ENCODE results near the gene ASMTL.

ASMTL gene

DNA sequence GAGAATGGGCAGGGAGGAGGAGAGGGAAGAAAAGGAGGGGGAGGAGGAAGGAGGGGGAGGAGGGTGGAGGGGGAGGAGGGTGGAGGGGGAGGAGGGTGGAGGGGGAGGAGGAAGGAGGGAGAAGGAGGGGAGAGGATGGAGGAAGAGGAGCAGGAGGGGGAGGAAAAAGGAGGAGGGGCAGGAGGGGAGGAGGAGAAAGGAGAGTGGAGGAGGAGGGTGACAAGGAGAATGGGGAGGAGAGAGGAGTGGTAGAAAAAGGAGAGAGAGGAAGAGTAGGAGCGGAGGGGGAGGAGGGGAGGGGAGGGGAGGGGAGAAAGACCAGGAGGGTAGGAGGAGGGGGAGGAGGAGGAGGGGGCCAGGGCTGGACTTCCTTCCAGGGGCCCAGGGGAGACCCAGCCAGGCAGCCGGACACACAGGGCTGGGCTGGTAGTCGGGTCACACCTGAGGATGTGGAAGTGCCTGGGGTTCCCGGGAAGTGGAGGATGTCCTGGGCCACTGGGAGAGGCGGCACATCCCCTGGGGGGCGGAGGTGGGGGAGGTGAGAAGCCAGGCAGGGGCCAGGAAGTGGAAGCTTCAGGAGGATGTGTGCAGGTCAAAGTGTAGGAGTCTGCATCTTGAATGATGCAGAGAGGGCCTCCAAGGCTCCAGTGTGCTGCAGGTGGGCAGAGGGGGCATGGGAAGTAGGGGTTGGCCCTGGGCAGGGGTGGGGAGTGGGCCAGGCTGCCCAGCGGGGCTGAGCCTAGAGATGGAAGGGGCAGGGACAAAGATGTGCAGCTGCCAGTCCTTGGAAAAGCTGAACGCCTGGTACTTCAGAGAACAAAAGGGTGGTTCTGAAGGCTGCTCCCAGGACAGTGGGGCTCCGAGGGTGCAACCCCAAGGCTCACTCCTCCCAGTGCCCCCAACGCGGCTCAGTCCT lies 97.3 kb downstream of the ASMTL start:
- TF ChIP-seq, protein P1, sequence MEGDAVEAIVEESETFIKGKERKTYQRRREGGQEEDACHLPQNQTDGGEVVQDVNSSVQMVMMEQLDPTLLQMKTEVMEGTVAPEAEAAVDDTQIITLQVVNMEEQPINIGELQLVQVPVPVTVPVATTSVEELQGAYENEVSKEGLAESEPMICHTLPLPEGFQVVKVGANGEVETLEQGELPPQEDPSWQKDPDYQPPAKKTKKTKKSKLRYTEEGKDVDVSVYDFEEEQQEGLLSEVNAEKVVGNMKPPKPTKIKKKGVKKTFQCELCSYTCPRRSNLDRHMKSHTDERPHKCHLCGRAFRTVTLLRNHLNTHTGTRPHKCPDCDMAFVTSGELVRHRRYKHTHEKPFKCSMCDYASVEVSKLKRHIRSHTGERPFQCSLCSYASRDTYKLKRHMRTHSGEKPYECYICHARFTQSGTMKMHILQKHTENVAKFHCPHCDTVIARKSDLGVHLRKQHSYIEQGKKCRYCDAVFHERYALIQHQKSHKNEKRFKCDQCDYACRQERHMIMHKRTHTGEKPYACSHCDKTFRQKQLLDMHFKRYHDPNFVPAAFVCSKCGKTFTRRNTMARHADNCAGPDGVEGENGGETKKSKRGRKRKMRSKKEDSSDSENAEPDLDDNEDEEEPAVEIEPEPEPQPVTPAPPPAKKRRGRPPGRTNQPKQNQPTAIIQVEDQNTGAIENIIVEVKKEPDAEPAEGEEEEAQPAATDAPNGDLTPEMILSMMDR (IDR thresholded peaks at IDR 0.05; ENCODE audit: insufficient read depth, low read length, poor library complexity, severe bottlenecking) = no peak
- no peak for TF ChIP-seq EZH2phosphoT487 (conservative IDR thresholded peaks at IDR 0.05; ENCODE audit: low read length)
- Histone ChIP-seq H3K36me3 (ENCODE audit: low read length) (no peaks in the 10 kb centered on the region), H3F3A (ENCODE audit: insufficient read depth) (no peaks in the 10 kb centered on the region), H3K27ac (ENCODE audit: low read depth, low read length) (no peak overlapping the region), H3K79me2 (ENCODE audit: insufficient read depth, low read length) (no peaks in the 10 kb centered on the region), H3K4me3 (ENCODE audit: insufficient read depth, low read length, poor library complexity, severe bottlenecking) (no peak overlapping the region), H3K4me2 (ENCODE audit: low read depth, low read length, poor library complexity, severe bottlenecking) (no peak overlapping the region), H2AFZ (ENCODE audit: low read depth, low read length, severe bottlenecking) (no peak overlapping the region), H4K20me1 (ENCODE audit: low read depth, low read length) (no peaks in the 10 kb centered on the region), H3K9ac (ENCODE audit: low read length) (no peak overlapping the region), H3K9me2 (replicated peaks; ENCODE audit: insufficient read depth, low read length) (no peaks in the 10 kb centered on the region), H3K9me3 (ENCODE audit: insufficient read depth, low read length) (no peaks in the 10 kb centered on the region), H3K27me3 (ENCODE audit: low read length) (no peaks in the 10 kb centered on the region)

DNA sequence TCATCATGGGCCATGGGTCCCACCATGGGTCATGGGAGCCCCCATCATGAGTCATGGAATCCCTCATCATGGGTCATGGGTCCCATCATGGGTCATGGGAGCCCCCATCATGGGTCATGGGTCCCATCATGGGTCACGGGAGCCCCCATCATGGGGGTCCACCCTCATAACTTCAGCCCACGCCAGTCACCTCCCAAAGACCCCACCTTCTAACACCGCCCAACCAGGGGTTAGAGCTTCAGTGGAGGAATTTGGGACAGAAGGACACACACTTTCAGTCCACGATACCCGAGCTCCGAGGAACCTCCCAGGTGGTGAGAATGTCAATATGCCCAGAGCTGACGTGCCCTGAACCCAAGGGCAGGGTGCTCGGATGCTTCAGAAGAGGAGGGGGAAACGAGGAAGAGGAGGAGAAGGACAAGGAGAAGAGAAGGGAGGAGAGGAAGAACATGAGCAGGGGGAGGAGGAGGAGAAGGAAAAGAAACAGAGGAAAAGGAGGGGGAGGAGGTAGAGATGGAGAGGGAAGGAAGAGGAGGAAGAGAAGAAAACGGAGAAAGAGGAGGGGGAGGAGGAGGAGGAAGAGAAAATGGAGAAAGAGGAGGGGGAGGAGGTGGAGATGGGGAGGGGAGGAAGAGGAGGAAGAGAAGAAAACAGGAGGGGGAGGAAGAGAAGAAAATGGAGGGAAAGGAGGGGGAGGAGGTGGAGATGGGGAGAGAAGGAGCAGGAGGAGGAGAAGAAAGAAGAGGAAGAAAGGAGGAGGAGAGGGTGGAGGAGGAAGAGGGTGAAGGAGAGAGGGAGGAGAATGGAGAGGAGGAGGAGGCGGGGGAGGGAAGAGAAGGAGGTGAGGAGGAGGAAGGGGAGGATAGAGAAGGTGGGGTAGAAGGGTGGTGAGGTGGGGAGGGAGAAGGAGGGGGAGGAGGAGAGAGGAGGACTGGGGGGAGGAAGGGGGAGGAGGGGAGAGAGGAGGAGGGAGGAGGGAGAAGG lies 98.4 kb downstream of the ASMTL start:
- Histone ChIP-seq H3K4me2 (ENCODE audit: low read depth, low read length, poor library complexity, severe bottlenecking) (no peak overlapping the region), H3K79me2 (ENCODE audit: insufficient read depth, low read length) (no peaks in the 10 kb centered on the region), H3K9me3 (ENCODE audit: insufficient read depth, low read length) (no peaks in the 10 kb centered on the region), H3K36me3 (ENCODE audit: low read length) (no peaks in the 10 kb centered on the region), H3K27ac (ENCODE audit: low read depth, low read length) (no peak overlapping the region), H3K27me3 (ENCODE audit: low read length) (no peaks in the 10 kb centered on the region), H2AFZ (ENCODE audit: low read depth, low read length, severe bottlenecking) (no peak overlapping the region), H4K20me1 (ENCODE audit: low read depth, low read length) (no peaks in the 10 kb centered on the region), H3K4me3 (ENCODE audit: insufficient read depth, low read length, poor library complexity, severe bottlenecking) (no peak overlapping the region), H3K9me2 (replicated peaks; ENCODE audit: insufficient read depth, low read length) (no peaks in the 10 kb centered on the region), H3F3A (ENCODE audit: insufficient read depth) (no peaks in the 10 kb centered on the region), H3K9ac (ENCODE audit: low read length) (no peak overlapping the region)
- no peak for TF ChIP-seq EZH2phosphoT487 (conservative IDR thresholded peaks at IDR 0.05; ENCODE audit: low read length)
- TF ChIP-seq, protein P1 (IDR thresholded peaks at IDR 0.05; ENCODE audit: insufficient read depth, low read length, poor library complexity, severe bottlenecking) = no peak

All from SU-DHL-6 (cell line).